ENCODE measurements around the gene SEC31A. TPM values are rescaled to one million over a fixed set of nuclear protein-coding genes. Genes with fewer than 3 reads are reported as not detected.
A peak's percentile ranks its signal among the peaks of the same experiment; 100 is the strongest.
"Not testable (repeated sequence)": the region's sequence is repeated elsewhere in the genome, so short reads cannot be mapped to it uniquely, and the experiment has no call there.

The SEC31A gene
- total RNA-seq, 2 donors from 2014 or later = 248 to 337 TPM

DNA sequence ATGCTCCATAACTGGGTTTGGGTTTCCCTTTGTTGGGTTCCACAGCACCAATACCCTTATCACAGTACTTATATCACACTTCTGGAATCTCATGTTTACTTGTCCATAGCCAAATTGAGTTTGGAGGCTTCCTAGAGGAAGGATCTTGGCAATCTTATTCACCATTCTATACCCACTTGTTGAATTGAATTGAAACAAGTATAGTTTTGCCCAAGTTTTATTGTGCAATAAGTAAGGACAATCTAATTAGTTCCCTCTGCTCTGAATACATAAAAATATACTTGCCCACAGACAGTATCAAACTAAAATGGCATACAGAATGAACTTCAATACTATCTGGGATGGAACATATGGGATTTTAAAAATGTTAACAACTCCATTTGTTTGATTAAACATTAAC lies 40.3 kb downstream of the SEC31A start:
- ATAC-seq (ENCODE audit: insufficient number of reproducible peaks, low FRiP score, low read depth) (no peak), DNase-seq (ENCODE audit: low spot score) (no peak)
- H3K4me3 ChIP-seq = no peak overlapping the region
- H3K27ac ChIP-seq = no peak overlapping the region
- TF ChIP-seq, protein P1, sequence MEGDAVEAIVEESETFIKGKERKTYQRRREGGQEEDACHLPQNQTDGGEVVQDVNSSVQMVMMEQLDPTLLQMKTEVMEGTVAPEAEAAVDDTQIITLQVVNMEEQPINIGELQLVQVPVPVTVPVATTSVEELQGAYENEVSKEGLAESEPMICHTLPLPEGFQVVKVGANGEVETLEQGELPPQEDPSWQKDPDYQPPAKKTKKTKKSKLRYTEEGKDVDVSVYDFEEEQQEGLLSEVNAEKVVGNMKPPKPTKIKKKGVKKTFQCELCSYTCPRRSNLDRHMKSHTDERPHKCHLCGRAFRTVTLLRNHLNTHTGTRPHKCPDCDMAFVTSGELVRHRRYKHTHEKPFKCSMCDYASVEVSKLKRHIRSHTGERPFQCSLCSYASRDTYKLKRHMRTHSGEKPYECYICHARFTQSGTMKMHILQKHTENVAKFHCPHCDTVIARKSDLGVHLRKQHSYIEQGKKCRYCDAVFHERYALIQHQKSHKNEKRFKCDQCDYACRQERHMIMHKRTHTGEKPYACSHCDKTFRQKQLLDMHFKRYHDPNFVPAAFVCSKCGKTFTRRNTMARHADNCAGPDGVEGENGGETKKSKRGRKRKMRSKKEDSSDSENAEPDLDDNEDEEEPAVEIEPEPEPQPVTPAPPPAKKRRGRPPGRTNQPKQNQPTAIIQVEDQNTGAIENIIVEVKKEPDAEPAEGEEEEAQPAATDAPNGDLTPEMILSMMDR (IDR thresholded peaks at IDR 0.05) = no peak
- no peaks in the 10 kb centered on the region for H3K27me3 ChIP-seq (replicated peaks; ENCODE audit: insufficient read depth)
- peaks cover 59% of the 10 kb centered on the region for H3K36me3 ChIP-seq
- H3K9me3 ChIP-seq = no peaks in the 10 kb centered on the region
- no peaks in the 10 kb centered on the region for H3K4me1 ChIP-seq (ENCODE audit: control insufficient read depth in 1 of 2, low read depth in 2 of 2)

DNA sequence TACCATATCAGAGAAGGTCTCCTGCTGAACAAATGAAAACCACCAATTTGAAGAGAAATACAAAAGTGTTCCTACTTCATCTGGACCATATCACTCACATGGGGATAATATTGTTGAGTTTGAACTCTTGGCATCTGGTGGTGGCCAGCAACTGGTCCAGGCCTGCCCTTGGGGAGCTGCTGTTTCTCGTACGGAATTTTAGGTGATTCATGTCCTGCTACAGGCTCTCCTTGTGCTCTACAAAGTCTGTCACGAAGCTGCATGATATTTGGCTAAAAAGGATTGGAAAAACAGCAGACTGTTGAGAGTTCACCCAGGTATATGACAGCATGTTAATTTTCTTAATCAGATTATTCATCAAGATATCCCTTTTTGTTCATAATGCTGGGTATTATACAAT lies 42.2 kb downstream of the SEC31A start:
- no peaks in the 10 kb centered on the region for H3K4me1 ChIP-seq (ENCODE audit: control insufficient read depth in 1 of 2, low read depth in 2 of 2)
- no peaks in the 10 kb centered on the region for H3K27me3 ChIP-seq (replicated peaks; ENCODE audit: insufficient read depth)
- DNase-seq (ENCODE audit: low spot score) = no peak
- no peak overlapping the region for H3K27ac ChIP-seq
- peaks cover 70% of the 10 kb centered on the region for H3K36me3 ChIP-seq
- ATAC-seq (ENCODE audit: insufficient number of reproducible peaks, low FRiP score, low read depth) = no peak
- no peaks in the 10 kb centered on the region for H3K9me3 ChIP-seq
- TF ChIP-seq, protein P1 (IDR thresholded peaks at IDR 0.05) = no peak
- no peak overlapping the region for H3K4me3 ChIP-seq

DNA sequence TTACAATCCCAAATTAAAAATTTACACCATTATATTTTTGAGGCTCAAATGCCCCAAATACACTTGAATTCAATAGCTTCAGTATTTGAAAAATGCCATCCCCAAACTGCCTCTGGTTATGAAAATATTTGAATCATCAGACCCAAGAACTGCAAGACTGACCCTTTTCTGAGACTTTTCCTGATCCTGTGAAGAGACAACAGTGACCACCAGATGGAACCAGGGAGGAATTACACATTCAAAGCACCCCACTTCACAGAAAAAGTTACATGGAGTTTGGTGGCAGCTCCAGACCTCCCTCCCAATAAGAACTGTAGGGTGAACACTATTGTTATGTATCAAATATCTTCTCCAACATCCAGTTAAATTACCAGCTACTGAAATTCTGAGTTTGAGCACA lies 48.4 kb downstream of the SEC31A start:
- Histone ChIP-seq H3K36me3 (peaks cover 55% of the 10 kb centered on the region), H3K27me3 (replicated peaks; ENCODE audit: insufficient read depth) (no peaks in the 10 kb centered on the region), H3K9me3 (no peaks in the 10 kb centered on the region), H3K4me3 (no peak overlapping the region), H3K27ac (no peak overlapping the region), H3K4me1 (ENCODE audit: control insufficient read depth in 1 of 2, low read depth in 2 of 2) (no peaks in the 10 kb centered on the region)
- DNase-seq (ENCODE audit: low spot score) (no peak), ATAC-seq (ENCODE audit: insufficient number of reproducible peaks, low FRiP score, low read depth) (no peak)
- TF ChIP-seq, protein P1 (IDR thresholded peaks at IDR 0.05) = no peak

DNA sequence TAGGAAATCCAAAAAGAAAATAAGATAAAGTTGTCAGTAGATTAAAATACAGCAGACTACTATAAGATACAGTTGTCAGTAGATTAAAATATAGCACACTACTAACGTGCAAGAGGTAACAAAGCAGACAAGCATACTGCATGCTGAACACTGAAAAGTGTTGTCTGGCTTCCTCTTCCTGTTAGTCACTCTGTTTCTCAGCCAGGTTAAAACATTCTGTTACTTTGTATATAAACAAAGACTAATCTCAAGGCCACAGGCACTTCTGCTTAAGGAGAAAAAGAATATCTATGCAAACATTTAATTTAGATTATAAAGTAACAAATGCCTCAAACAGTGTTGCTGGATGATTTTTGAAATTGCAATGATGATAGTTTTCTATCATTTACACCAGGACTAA lies 51.3 kb downstream of the SEC31A start:
- Histone ChIP-seq H3K27ac (no peak overlapping the region), H3K4me3 (no peak overlapping the region), H3K9me3 (no peaks in the 10 kb centered on the region), H3K4me1 (ENCODE audit: control insufficient read depth in 1 of 2, low read depth in 2 of 2) (no peaks in the 10 kb centered on the region), H3K36me3 (peaks cover 33% of the 10 kb centered on the region), H3K27me3 (replicated peaks; ENCODE audit: insufficient read depth) (no peaks in the 10 kb centered on the region)
- ATAC-seq (ENCODE audit: insufficient number of reproducible peaks, low FRiP score, low read depth) = no peak
- TF ChIP-seq, protein P1 (IDR thresholded peaks at IDR 0.05) = no peak
- DNase-seq (ENCODE audit: low spot score) = no peak

DNA sequence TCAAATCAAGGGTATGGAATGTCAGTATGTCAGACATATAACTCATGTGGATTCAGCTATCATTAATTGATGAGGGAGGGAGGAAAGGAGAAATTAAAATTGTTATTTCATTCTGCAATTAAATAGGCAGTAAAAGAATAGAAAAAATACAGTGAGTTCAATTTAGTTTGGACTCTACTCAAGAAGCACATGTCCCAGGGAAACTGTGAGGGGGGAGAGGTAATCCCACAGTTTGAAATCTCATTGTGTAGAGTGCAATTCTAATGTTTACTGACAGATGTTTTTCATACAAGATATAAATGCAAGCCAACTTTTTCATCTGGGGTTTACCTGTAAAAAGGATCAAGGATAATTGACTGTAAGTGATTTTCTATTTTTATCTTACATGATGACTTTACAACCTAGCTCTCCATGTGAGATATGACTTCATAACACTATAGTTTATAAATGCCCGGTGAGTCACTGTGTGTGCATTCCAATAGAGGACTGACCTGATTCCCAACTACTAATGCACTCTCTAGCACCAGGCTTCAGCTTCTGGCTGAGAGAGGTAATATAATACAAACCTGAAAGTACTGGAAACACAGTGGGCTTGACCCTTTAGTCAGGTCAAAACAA lies 57.1 kb downstream of the SEC31A start:
- ATAC-seq (ENCODE audit: insufficient number of reproducible peaks, low FRiP score, low read depth) (peak; percentile 88), DNase-seq (ENCODE audit: low spot score) (no peak)
- Histone ChIP-seq H3K9me3 (no peaks in the 10 kb centered on the region), H3K36me3 (peaks cover 13% of the 10 kb centered on the region), H3K27ac (peak overlapping the region in 1 of 2 donors; percentile 48), H3K4me3 (no peak overlapping the region), H3K27me3 (replicated peaks; ENCODE audit: insufficient read depth) (no peaks in the 10 kb centered on the region), H3K4me1 (ENCODE audit: control insufficient read depth in 1 of 2, low read depth in 2 of 2) (peaks cover 4 to 6% of the 10 kb centered on the region in 2 donors)
- TF ChIP-seq, protein P1 (IDR thresholded peaks at IDR 0.05) = no peak

DNA sequence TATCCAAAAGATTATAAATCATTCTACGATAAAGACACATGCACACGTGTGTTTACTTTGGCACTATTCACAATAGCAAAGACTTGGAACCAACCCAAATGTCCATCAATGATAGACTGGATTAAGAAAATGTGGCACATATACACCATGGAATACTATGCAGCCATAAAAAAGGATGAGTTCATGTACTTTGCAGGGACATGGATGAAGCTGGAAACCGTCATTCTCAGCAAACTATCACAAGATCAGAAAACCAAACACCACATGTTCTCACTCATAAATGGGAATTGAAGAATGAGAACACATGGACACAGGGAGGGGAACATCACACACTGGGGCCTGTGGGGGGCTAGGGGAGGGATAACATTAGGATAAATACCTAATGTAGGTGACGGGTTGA lies 57.9 kb downstream of the SEC31A start:
- not testable (repeated sequence) for H3K4me3 ChIP-seq; ATAC-seq (ENCODE audit: insufficient number of reproducible peaks, low FRiP score, low read depth); H3K27ac ChIP-seq; H3K9me3 ChIP-seq; H3K27me3 ChIP-seq (replicated peaks; ENCODE audit: insufficient read depth); DNase-seq (ENCODE audit: low spot score); H3K4me1 ChIP-seq (ENCODE audit: control insufficient read depth in 1 of 2, low read depth in 2 of 2)
- H3K36me3 ChIP-seq = peaks cover 21% of the 10 kb centered on the region
